ENCODE measurements around the gene KHDRBS2. TPM values are rescaled to one million over a fixed set of nuclear protein-coding genes. Genes with fewer than 3 reads are reported as not detected.

KHDRBS2 gene
- total and polyA plus RNA-seq, 8 donors: 0.05 to 0.12 (median 0.09) TPM; not detected in 3

DNA sequence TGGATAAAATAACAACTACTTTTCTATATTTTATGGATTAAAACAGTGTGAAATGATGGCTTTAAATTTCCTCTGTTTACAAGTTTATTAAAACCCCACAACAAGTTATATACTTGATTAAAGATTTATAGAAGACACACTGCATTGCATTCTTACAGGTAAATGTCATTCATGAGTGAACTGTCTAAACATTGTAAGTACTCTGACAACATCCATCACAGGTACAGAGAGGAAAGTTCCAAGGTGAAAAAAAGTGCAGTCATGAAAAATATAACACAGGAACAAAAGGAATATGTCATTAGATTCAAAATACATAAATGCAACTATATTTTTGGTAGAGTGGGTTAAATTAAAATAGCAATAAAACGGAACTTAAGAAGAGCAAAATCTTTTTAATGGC is 156.9 kb downstream of the KHDRBS2 start:
- Histone ChIP-seq H3K27me3 (no peaks in the 10 kb centered on the region), H3K9me3 (no peaks in the 10 kb centered on the region), H3K4me1 (no peaks in the 10 kb centered on the region), H3K27ac (no peak overlapping the region), H3K4me3 (no peak overlapping the region), H3K36me3 (no peaks in the 10 kb centered on the region)
- TF ChIP-seq, protein P1, sequence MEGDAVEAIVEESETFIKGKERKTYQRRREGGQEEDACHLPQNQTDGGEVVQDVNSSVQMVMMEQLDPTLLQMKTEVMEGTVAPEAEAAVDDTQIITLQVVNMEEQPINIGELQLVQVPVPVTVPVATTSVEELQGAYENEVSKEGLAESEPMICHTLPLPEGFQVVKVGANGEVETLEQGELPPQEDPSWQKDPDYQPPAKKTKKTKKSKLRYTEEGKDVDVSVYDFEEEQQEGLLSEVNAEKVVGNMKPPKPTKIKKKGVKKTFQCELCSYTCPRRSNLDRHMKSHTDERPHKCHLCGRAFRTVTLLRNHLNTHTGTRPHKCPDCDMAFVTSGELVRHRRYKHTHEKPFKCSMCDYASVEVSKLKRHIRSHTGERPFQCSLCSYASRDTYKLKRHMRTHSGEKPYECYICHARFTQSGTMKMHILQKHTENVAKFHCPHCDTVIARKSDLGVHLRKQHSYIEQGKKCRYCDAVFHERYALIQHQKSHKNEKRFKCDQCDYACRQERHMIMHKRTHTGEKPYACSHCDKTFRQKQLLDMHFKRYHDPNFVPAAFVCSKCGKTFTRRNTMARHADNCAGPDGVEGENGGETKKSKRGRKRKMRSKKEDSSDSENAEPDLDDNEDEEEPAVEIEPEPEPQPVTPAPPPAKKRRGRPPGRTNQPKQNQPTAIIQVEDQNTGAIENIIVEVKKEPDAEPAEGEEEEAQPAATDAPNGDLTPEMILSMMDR (IDR thresholded peaks at IDR 0.05): no peak
- DNase-seq (no peak), FAIRE-seq (no peak), ATAC-seq (no peak)
- 26 to 30% methylated on average over 1 of the region's 1 CpG for WGBS, 2 donors
- intact Hi-C loops (cut with DNase I): no loop called here

DNA sequence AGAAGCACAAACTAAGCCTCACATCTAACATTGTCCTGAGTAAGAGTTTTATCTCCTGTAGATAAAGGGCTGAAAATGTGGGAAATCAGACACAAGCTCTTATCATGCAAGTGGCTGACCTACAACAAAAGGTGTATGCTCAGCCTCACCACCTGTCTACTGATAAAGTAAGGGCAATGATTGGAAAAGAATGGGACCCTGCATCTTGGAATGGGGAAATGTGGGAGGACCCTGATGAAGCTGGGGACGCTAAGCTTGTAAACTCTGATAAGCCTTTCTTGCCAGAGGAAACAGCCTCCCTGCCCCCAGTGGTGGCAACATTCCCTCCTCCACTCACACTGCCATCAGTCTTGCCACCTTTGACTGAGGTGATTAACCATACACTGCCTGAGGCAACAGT is 166.6 kb downstream of the KHDRBS2 start:
- no peak overlapping the region for H3K4me3 ChIP-seq
- no peaks in the 10 kb centered on the region for H3K9me3 ChIP-seq
- H3K27me3 ChIP-seq: no peaks in the 10 kb centered on the region
- WGBS, 2 donors: 26 to 43% methylated on average over 1 of the region's 1 CpG
- FAIRE-seq (no peak), DNase-seq (no peak), ATAC-seq (no peak)
- no peaks in the 10 kb centered on the region for H3K4me1 ChIP-seq
- H3K36me3 ChIP-seq: no peaks in the 10 kb centered on the region
- intact Hi-C loops (cut with DNase I): no loop called here
- no peak overlapping the region for H3K27ac ChIP-seq
- TF ChIP-seq, protein P1 (IDR thresholded peaks at IDR 0.05): no peak

DNA sequence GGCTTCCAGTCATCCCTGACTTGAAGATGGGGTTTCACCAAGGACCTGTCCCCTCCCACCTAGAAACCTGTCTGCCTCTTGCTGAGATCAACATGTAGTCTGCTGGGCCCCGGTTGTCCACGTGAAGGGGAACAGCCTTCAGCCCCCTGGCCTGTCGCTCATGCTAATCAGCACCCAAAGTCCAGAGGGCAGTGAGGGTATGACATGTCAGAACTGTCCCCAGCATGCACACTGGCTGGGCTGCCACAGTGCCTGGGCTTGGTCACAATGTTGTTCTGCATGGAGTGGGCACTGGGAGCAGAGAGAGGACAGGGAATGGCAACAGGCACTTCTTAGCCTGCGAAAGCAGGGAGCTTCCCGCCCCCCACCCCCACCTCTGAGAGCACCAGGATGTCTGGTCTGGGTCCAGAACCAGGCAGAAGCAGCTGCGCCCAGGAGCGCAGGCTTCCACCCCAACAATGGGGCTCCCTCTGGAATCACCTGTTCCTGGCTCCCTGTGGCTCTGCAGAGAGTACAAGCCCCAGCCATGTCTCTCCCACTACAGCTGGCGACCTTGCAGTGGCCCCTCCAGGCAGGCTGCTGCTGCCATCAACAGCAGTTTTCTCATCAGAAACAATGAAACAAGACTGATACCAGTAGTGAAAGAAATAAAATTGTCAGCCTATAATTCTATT is 182.7 kb downstream of the KHDRBS2 start:
- Histone ChIP-seq H3K4me1 (no peaks in the 10 kb centered on the region), H3K27ac (no peak overlapping the region), H3K4me3 (no peak overlapping the region), H3K27me3 (no peaks in the 10 kb centered on the region), H3K9me3 (no peaks in the 10 kb centered on the region), H3K36me3 (no peaks in the 10 kb centered on the region)
- 76 to 85% methylated on average over 8 of the region's 8 CpGs for WGBS, 2 donors
- intact Hi-C loops (cut with DNase I): no loop called here
- ATAC-seq (no peak), DNase-seq (no peak), FAIRE-seq (no peak)
- TF ChIP-seq, protein P1 (IDR thresholded peaks at IDR 0.05): no peak

DNA sequence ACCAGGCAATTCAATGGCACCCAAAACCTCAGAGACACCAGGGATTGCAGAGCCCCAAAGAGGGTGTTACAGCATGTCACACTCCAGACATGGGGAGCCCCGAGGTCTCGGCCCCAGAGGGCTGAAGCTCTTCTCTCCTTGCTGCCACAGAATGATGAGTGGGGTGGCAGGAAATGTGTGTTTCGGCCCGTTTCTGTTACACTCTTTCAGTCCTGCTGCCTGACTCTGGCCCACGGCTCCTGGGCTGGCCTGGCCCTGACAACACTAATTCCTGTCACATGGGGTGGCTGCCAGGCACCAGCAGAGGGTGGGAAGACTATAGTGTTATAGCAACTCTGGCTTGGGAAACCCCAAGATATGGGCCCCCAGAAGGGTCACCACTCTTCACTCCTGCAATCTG is 183.6 kb downstream of the KHDRBS2 start:
- no peaks in the 10 kb centered on the region for H3K27me3 ChIP-seq
- DNase-seq: no peak
- intact Hi-C loops (cut with DNase I): no loop called here
- ATAC-seq: no peak
- no peaks in the 10 kb centered on the region for H3K9me3 ChIP-seq
- WGBS, 2 donors: 63 to 71% methylated on average over 5 of the region's 5 CpGs
- no peaks in the 10 kb centered on the region for H3K36me3 ChIP-seq
- FAIRE-seq: no peak
- no peak overlapping the region for H3K27ac ChIP-seq
- no peaks in the 10 kb centered on the region for H3K4me1 ChIP-seq
- TF ChIP-seq, protein P1 (IDR thresholded peaks at IDR 0.05): no peak
- H3K4me3 ChIP-seq: no peak overlapping the region

DNA sequence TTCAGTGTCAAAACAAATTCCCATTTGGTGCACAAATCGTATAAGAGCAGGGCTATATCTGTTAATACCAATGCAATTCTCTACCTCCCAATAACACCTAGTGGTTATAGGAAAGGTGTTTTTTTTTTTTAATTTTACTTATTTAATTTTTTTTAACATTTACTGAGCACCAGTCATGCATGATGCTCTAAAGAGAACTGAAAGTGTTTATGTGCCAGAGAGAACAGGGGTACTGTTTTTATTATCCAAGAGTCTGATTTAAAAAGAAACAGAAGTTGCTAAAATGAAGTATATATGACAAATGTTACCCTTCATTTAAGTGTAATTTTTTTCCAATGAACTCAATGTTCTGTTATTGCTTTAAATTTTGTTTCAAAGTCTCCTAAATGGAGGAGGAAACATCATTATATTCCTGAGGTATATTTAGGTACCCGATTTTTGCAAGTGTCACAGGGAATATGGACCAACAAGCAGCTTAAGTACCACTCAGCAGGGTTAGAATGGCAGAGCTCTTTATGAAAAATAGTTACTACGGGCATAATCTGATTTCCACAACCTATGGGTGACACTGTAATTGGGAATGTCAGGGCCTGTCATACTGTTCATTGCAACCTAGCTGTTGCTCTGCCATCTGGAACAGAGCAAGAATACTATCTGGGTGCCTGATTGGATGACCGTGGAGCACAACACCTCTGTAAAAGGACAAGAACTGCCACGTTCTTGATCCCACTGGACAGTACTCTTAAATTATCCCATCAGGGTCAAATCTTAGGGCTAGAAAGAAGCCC is 195.4 kb downstream of the KHDRBS2 start:
- no peaks in the 10 kb centered on the region for H3K4me1 ChIP-seq
- DNase-seq (no peak), ATAC-seq (no peak), FAIRE-seq (no peak)
- 48 to 61% methylated on average over 5 of the region's 5 CpGs for WGBS, 2 donors
- no peaks in the 10 kb centered on the region for H3K36me3 ChIP-seq
- no peaks in the 10 kb centered on the region for H3K27me3 ChIP-seq
- TF ChIP-seq, protein P1 (IDR thresholded peaks at IDR 0.05): no peak
- H3K27ac ChIP-seq: no peak overlapping the region
- intact Hi-C loops (cut with DNase I): no loop called here
- no peaks in the 10 kb centered on the region for H3K9me3 ChIP-seq
- H3K4me3 ChIP-seq: no peak overlapping the region
